H1 (cell line): Measurements from ENCODE around the gene PPP1R14B. TPM values are rescaled to one million over a fixed set of nuclear protein-coding genes. Genes with fewer than 3 reads are reported as not detected.

ENCODE experiments used
- CTCF ChIA-PET: fragments of 300-600 bp; sonication (Branson Sonifier 250); formaldehyde crosslinking; loops from one replicate; lab custom pipeline; 2021; ENCODE audit not compliant: partially characterized antibody; lab: Charles Lee
- POLR2A ChIA-PET: fragments of 300-600 bp; sonication (Branson Sonifier 250); formaldehyde crosslinking; loops from one replicate; lab custom pipeline; 2021; ENCODE audit warnings: inconsistent platforms; ENCODE audit not compliant: partially characterized antibody; lab: Charles Lee
- DNase-seq, 2 experiments: peaks; one replicate each; pipeline versions ENCODE4 v3.0.0 to v3.0.0-alpha.2; 2010 to 2022; ENCODE audit warnings: low spot score in 2 of 2, low read depth in 1 of 2, mixed read lengths in 1 of 2
- FAIRE-seq: peaks from 2 replicates; lab custom pipeline; 2011; peaks lifted over from hg19 to GRCh38; lab: Jason Lieb, UNC
- H2AFZ ChIP-seq: 2 replicates; pipeline ENCODE4 v1.8.1; 2012; ENCODE audit warnings: low read length, inconsistent platforms
- H2AK5ac ChIP-seq: 2 replicates; pipeline ENCODE4 v1.6.1; 2013; ENCODE audit warnings: low read depth, low read length
- H2BK120ac ChIP-seq: replicated peaks from 2 replicates; pipeline ENCODE3; 2013; ENCODE audit warnings: low read depth, low read length, inconsistent platforms
- H2BK12ac ChIP-seq: 2 replicates; pipeline ENCODE4 v1.6.1; 2013; ENCODE audit warnings: low read depth, low read length
- H2BK15ac ChIP-seq: 2 replicates; pipeline ENCODE4 v1.6.1; 2013; ENCODE audit warnings: low read length
- H2BK20ac ChIP-seq: 2 replicates; pipeline ENCODE4 v1.6.1; 2013; ENCODE audit warnings: low read length
- H2BK5ac ChIP-seq: 2 replicates; pipeline ENCODE4 v1.6.1; 2013; ENCODE audit warnings: low read depth, low read length
- H3K14ac ChIP-seq: 2 replicates; pipeline ENCODE4 v1.6.1; 2013; ENCODE audit warnings: inconsistent platforms; ENCODE audit not compliant: insufficient read length
- H3K18ac ChIP-seq: 2 replicates; pipeline ENCODE4 v1.6.1; 2013; ENCODE audit warnings: low read length; ENCODE audit errors: extremely low read depth
- H3K23ac ChIP-seq: 2 replicates; pipeline ENCODE4 v1.6.1; 2013; ENCODE audit warnings: inconsistent platforms; ENCODE audit not compliant: insufficient read length
- H3K23me2 ChIP-seq: 2 replicates; pipeline ENCODE4 v1.6.1; 2013; ENCODE audit warnings: low read depth, low read length
- H3K27ac ChIP-seq: 2 replicates; pipeline ENCODE4 v1.6.1; 2011; ENCODE audit warnings: low read depth, low read length, inconsistent platforms
- H3K27me3 ChIP-seq, 4 experiments: replicated peaks in 1 of 4; 1 replicate in 1 of 4; 2 replicates in 3 of 4; pipeline versions ENCODE4 v1.6.1 to v1.8.1; 2011 to 2013; ENCODE audit warnings: low read length in 3 of 4, mild to moderate bottlenecking in 3 of 4, inconsistent platforms in 2 of 4, mixed read lengths in 2 of 4, moderate library complexity in 1 of 4; ENCODE audit not compliant: control insufficient read depth in 3 of 4, insufficient read depth in 3 of 4; ENCODE audit errors: extremely low read depth in 1 of 4
- H3K36me3 ChIP-seq, 4 experiments: 2 replicates each; pipeline versions ENCODE4 v1.6.1 to v1.8.1; 2011 to 2013; ENCODE audit warnings: mild to moderate bottlenecking in 4 of 4, low read length in 3 of 4, moderate library complexity in 2 of 4, control low read depth in 1 of 4, inconsistent platforms in 1 of 4; ENCODE audit not compliant: insufficient read depth in 4 of 4, control insufficient read depth in 2 of 4
- H3K4ac ChIP-seq: replicated peaks from 2 replicates; pipeline ENCODE3; 2013; ENCODE audit warnings: low read length, low read depth, mixed read lengths, inconsistent platforms; ENCODE audit not compliant: insufficient read length
- H3K4me1 ChIP-seq, 4 experiments: replicated peaks in 1 of 4; 1 replicate in 1 of 4; 2 replicates in 3 of 4; pipeline versions ENCODE4 v1.6.1 to v1.8.1; 2011 to 2013; ENCODE audit warnings: low read length in 3 of 4, inconsistent platforms in 2 of 4, mixed read lengths in 1 of 4; ENCODE audit not compliant: insufficient read depth in 4 of 4, control insufficient read depth in 3 of 4
- H3K4me2 ChIP-seq, 2 experiments: 2 replicates each; pipeline versions ENCODE4 v1.6.1 to v1.8.1; 2011 to 2013; ENCODE audit warnings: low read depth in 2 of 2, low read length in 2 of 2, control low read depth in 1 of 2, inconsistent platforms in 1 of 2, mild to moderate bottlenecking in 1 of 2; ENCODE audit not compliant: insufficient read depth in 1 of 2
- H3K4me3 ChIP-seq, 4 experiments: fragments of 200-600, 300-600 bp in 1 of 4; sonication (generic), shearing (Covaris generic), sonication (Bioruptor Twin) in 1 of 4; 2 replicates each; pipeline versions ENCODE4 v1.5.1 to v1.8.1; 2011 to 2016; ENCODE audit warnings: low read length in 4 of 4, low read depth in 3 of 4, control low read depth in 2 of 4, inconsistent platforms in 2 of 4, mild to moderate bottlenecking in 2 of 4, mixed read lengths in 1 of 4, moderate library complexity in 1 of 4; ENCODE audit not compliant: insufficient read depth in 2 of 4; ENCODE audit errors: extremely low read depth in 1 of 4
- H3K56ac ChIP-seq: replicated peaks from 2 replicates; pipeline ENCODE3; 2013; ENCODE audit warnings: low read depth, mild to moderate bottlenecking, mixed read lengths, low read length, inconsistent platforms; ENCODE audit not compliant: insufficient read length
- H3K79me1 ChIP-seq: 2 replicates; pipeline ENCODE4 v1.6.1; 2013; ENCODE audit warnings: low read depth, low read length, control low read depth
- H3K79me2 ChIP-seq, 2 experiments: 2 replicates each; pipeline versions ENCODE4 v1.6.1 to v1.8.1; 2012 to 2013; ENCODE audit warnings: low read length in 2 of 2, mild to moderate bottlenecking in 2 of 2, inconsistent platforms in 1 of 2; ENCODE audit not compliant: insufficient read depth in 2 of 2, control insufficient read depth in 1 of 2
- H3K9ac ChIP-seq, 4 experiments: replicated peaks in 1 of 4; 1 replicate in 1 of 4; 2 replicates in 3 of 4; pipeline versions ENCODE4 v1.6.1 to v1.8.1; 2011 to 2013; ENCODE audit warnings: low read depth in 3 of 4, low read length in 3 of 4, control low read depth in 2 of 4, mild to moderate bottlenecking in 2 of 4, moderate library complexity in 2 of 4, inconsistent platforms in 1 of 4; ENCODE audit errors: extremely low read depth in 1 of 4
- H3K9me3 ChIP-seq, 2 experiments: 2 replicates each; pipeline versions ENCODE4 v1.6.1 to v1.8.1; 2012 to 2013; ENCODE audit warnings: mild to moderate bottlenecking in 2 of 2, moderate library complexity in 2 of 2, control low read depth in 1 of 2, inconsistent platforms in 1 of 2, low read depth in 1 of 2, low read length in 1 of 2, mixed read lengths in 1 of 2; ENCODE audit not compliant: insufficient read depth in 2 of 2
- H4K20me1 ChIP-seq, 2 experiments: replicated peaks in 1 of 2; 2 replicates each; pipeline versions ENCODE3 to v1.8.1; 2011 to 2013; ENCODE audit warnings: inconsistent platforms in 2 of 2, low read length in 2 of 2, mild to moderate bottlenecking in 1 of 2; ENCODE audit not compliant: insufficient read depth in 2 of 2, control insufficient read depth in 1 of 2
- H4K5ac ChIP-seq: 2 replicates; pipeline ENCODE4 v1.6.1; 2013; ENCODE audit warnings: low read length, low read depth, mixed read lengths, inconsistent platforms; ENCODE audit not compliant: insufficient read length
- H4K8ac ChIP-seq: 2 replicates; pipeline ENCODE4 v1.8.0; 2013; ENCODE audit warnings: mild to moderate bottlenecking, moderate library complexity, low read length, inconsistent platforms; ENCODE audit not compliant: insufficient read depth; ENCODE audit errors: extremely low read depth
- H4K91ac ChIP-seq: replicated peaks from 2 replicates; pipeline ENCODE3; 2013; ENCODE audit warnings: low read length, mixed read lengths, inconsistent platforms; ENCODE audit not compliant: insufficient read length
- RAD21 ChIP-seq, 2 experiments: IDR thresholded peaks in 1 of 2; conservative IDR thresholded peaks in 1 of 2; 2 replicates each; pipeline ENCODE4 v1.6.1; 2011; ENCODE audit warnings: low read depth in 2 of 2, low read length in 2 of 2, improper control_type of control experiment in 1 of 2, inconsistent platforms in 1 of 2, mild to moderate bottlenecking in 1 of 2, moderate library complexity in 1 of 2
- SIRT6 ChIP-seq: IDR thresholded peaks from one replicate; pipeline ENCODE4 v1.7.1; 2012; ENCODE audit warnings: low read length, inconsistent platforms
- WGBS, 2 experiments: shearing (Covaris generic) in 1 of 2; methylation state at CpG; one replicate each; pipeline versions ENCODE4 v1.1.6 to v1.1.7; 2013 to 2015; ENCODE audit warnings: low lambda C conversion rate in 2 of 2, mixed read lengths in 2 of 2, inconsistent platforms in 1 of 2, low coverage in 1 of 2, missing lambda C conversion rate in 1 of 2; ENCODE audit not compliant: insufficient replicate concordance in 2 of 2, insufficient coverage in 1 of 2, insufficient read length in 1 of 2; ENCODE audit errors: extremely low coverage in 1 of 2, missing lambda C conversion rate in 1 of 2; 5-methylcytosine and 5-hydroxymethylcytosine counted together
- polyA plus RNA-seq, 7 experiments: library from polyadenylated mRNA; depleted of rRNA in 3 of 7; stranded (reverse) in 5 of 7; unstranded in 2 of 7; fragments of >200 nt in 5 of 7; fragments of 200-250 nt in 2 of 7; gene quantifications; 1 replicate in 5 of 7; 2 replicates in 1 of 7; 4 replicates in 1 of 7; pipeline versions ENCODE4 v1.2.1 to v1.2.3, GENCODE V29; 2011 to 2013; ENCODE audit warnings: missing spikeins in 2 of 7, mixed read lengths in 2 of 7
- total RNA-seq: library from RNA; stranded (reverse); fragmentation: NEBNext Ultra II Directional; extraction: Animal tissue kit (Norgen Biotek cat#: 25700); gene quantifications from 2 replicates; pipeline ENCODE4 v1.2.1, GENCODE V29; 2021
- TF ChIP-seq, protein P1 (sequence below), 3 experiments: IDR thresholded peaks; 1 replicate in 2 of 3; 2 replicates in 1 of 3; pipeline versions ENCODE4 v1.5.1 to v1.6.1; 2011; ENCODE audit warnings: low read length in 3 of 3, mild to moderate bottlenecking in 3 of 3, inconsistent platforms in 2 of 3, low read depth in 1 of 3, moderate library complexity in 1 of 3; ENCODE audit not compliant: insufficient read depth in 1 of 3; ENCODE audit errors: control extremely low read depth in 1 of 3

The PPP1R14B gene
- total and polyA plus RNA-seq, 2 of the 8 experiments (the other 6 are each of a cell fraction or from before 2014, with no cell fraction given), result 265 to 419 TPM

DNA sequence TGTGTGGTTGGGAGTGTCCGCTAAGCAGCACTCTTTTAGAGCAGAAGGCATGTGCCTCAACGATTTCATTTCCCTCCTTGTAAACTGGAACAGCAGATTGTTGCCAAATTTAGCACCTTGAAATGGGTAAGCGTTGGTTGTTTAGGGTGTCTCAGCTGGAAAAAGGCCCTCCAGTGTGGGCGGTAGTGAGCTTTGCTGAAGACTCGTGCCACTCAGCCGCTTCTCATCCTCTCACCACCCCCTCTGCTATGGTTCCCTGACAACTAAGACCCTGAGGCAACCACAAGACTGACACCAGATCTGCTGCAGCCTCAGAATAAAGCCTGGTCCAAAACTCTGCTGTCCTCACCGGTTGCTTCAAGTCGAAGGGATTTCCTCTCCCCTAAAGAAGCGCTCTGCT lies 50.1 kb downstream of the PPP1R14B start:
- no peak overlapping the region for H2BK120ac ChIP-seq
- H2BK12ac ChIP-seq, result no peak overlapping the region
- H3K23me2 ChIP-seq, result no peaks in the 10 kb centered on the region; the same call in 1 of the 2 replicates
- H3K4me2 ChIP-seq, result no peak overlapping the region
- H4K5ac ChIP-seq, result no peak overlapping the region
- CTCF ChIA-PET, result interaction anchor here (1.1 to 1.9 kb wide), 5 partner anchors 8 to 50 kb away, joined by 3 to 9 read pairs (median 4); partner anchors contain the start of gene FERMT3
- H3K36me3 ChIP-seq, result peaks cover 51 to 91% (median 81%) of the 10 kb centered on the region in 4 experiments
- no peak overlapping the region for H3K9ac ChIP-seq
- no peak overlapping the region for H2AFZ ChIP-seq
- H3K27me3 ChIP-seq, result no peaks in the 10 kb centered on the region
- no peak overlapping the region for H3K56ac ChIP-seq
- 90% methylated on average over 9 of the region's 9 CpGs; no CpG with 5 or more reads in 1 of the 2 experiments for WGBS, 2 experiments
- peaks cover 10% of the 10 kb centered on the region for H3K79me1 ChIP-seq
- FAIRE-seq (no peak), DNase-seq (no peak)
- no peak overlapping the region for H4K91ac ChIP-seq
- POLR2A ChIA-PET, result interaction anchor here (1.0 to 4.4 kb wide), 5 partner anchors 10 to 49 kb away, joined by 3 to 21 read pairs (median 4); partner anchors contain the start of genes FERMT3 and STIP1
- H2BK15ac ChIP-seq, result no peak overlapping the region
- H3K18ac ChIP-seq, result no peak overlapping the region
- H2BK20ac ChIP-seq, result no peak overlapping the region
- H2BK5ac ChIP-seq, result no peak overlapping the region
- TF ChIP-seq SIRT6 (no peak), RAD21 (IDR thresholded peaks at IDR 0.05 in 1 of 2, conservative IDR thresholded peaks at IDR 0.05 in 1 of 2; ENCODE audit: low read depth in 2 of 2, low read length in 2 of 2) (no peak)
- TF ChIP-seq, protein P1, sequence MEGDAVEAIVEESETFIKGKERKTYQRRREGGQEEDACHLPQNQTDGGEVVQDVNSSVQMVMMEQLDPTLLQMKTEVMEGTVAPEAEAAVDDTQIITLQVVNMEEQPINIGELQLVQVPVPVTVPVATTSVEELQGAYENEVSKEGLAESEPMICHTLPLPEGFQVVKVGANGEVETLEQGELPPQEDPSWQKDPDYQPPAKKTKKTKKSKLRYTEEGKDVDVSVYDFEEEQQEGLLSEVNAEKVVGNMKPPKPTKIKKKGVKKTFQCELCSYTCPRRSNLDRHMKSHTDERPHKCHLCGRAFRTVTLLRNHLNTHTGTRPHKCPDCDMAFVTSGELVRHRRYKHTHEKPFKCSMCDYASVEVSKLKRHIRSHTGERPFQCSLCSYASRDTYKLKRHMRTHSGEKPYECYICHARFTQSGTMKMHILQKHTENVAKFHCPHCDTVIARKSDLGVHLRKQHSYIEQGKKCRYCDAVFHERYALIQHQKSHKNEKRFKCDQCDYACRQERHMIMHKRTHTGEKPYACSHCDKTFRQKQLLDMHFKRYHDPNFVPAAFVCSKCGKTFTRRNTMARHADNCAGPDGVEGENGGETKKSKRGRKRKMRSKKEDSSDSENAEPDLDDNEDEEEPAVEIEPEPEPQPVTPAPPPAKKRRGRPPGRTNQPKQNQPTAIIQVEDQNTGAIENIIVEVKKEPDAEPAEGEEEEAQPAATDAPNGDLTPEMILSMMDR (IDR thresholded peaks at IDR 0.05; ENCODE audit: control extremely low read depth in 1 of 3, insufficient read depth in 1 of 3, low read depth in 1 of 3, low read length in 3 of 3), result no peak
- no peak overlapping the region for H2AK5ac ChIP-seq
- no peak overlapping the region for H3K4me3 ChIP-seq
- H3K79me2 ChIP-seq, result peaks cover 0 to 15% of the 10 kb centered on the region in 2 experiments; a peak in 3 of 4 replicates
- H4K20me1 ChIP-seq, result peaks cover 9 to 28% of the 10 kb centered on the region in 2 experiments
- H3K27ac ChIP-seq, result no peak overlapping the region
- no peaks in the 10 kb centered on the region for H3K9me3 ChIP-seq
- H3K4ac ChIP-seq, result no peak overlapping the region
- H3K14ac ChIP-seq, result no peak overlapping the region
- no peak overlapping the region for H4K8ac ChIP-seq
- H3K23ac ChIP-seq, result no peak overlapping the region
- no peaks in the 10 kb centered on the region for H3K4me1 ChIP-seq
